Measurements from ENCODE around the gene CDH8.
"Not testable (repeated sequence)": the region's sequence is repeated elsewhere in the genome, so short reads cannot be mapped to it uniquely, and the experiment has no call there.

CDH8 gene

DNA sequence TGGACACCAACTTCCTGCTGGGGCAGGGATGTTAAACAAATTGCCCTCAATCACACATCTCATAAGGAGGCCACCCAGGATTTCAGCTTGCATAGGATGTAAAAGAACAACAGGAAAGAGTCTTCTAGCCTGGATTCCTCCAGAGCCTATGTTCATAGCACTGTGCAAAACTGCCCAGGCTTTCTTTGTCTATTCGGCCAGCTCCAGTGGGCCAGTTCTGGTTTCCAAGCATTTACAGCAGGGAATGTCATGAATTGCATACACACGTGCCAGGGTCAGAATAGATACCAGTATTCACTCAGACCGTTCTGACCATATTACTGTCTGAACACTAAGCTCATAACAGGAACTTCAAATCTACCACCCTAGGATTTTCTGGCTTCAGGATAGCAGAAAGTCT lies 273.2 kb downstream of the CDH8 start:
- no peak for DNase-seq

DNA sequence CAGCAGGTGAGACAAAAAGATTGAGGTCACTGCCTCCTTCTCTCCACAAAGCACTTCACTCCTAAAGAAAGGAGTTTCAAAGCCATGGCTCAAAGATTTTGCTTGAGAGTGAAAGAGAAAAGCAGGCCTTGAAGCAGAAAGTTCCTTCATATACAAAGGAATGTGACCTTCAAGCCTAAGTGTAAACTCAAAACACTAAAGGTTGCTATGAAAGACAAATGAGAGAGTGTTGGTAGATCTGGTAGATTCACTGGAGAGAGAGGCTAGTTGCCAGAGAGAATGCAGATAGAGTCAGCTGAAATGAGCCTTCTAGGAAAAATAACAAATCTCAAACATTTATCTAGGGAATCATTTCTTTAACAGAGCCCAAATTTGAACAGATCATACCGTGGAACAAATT lies 305.2 kb downstream of the CDH8 start:
- DNase-seq: no peak

DNA sequence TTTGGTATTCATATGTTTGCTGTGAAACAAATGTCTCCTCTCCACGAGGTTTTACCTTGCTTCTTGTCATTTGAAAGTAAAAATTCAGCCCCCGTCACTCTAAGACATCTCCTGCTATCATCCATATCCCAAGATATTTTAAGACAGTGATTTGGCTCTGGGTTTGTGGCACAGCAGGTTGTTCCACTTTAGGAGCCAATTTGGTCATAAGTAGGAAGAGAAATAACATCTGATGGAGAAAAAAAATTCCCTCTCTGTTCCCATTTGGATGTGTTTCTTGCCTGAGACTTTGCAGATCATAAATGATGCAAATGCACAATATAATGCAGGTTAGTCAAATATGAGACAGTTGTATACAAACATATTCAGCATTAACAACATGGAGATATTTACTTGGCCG lies 309.5 kb downstream of the CDH8 start:
- DNase-seq: no peak

GRCh38 chr16:61726125-61726524 lies 310.1 kb downstream of the CDH8 start:
- DNase-seq: no peak

GRCh38 chr16:61721544-61721943 lies 314.7 kb downstream of the CDH8 start:
- DNase-seq: no peak

DNA sequence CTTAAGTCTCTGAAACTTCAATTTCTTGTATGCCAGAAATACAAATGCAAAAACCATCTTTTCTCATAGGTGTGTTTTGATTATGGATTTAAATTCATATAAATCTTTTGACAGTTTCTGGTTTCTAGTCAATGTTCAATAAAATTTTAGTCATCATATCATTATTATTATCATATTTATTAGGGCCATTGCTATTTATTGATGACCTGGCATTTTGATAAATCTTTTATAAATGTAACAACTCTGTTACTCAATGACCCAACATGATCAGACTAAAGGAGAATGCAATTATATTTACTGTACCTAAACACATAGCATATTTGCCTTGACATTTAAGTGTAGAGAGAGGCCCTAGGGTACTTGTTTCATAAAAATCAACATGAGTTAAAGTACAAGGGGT lies 320.8 kb downstream of the CDH8 start:
- DNase-seq: no peak

DNA sequence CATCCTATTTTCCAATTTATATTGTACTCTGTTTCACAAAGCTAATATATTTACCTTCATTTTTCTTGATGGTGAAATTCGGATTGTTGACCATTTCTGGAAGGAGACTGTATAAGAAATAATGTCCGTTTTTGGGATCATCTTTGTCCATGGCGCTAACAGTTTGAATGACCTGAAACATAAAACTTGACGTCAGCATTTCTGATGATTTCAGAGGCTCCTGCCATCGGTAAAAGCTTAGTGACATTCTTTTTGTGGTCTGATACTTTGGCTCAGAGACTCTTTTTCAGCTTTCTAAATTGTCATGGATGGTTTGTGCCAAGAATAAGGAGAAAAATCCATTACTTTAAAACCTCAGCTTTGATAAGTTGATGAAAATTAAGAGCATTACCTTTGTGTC lies 322.5 kb downstream of the CDH8 start:
- DNase-seq: no peak

GRCh38 chr16:61699640-61700039 lies 336.6 kb downstream of the CDH8 start:
- not testable (repeated sequence) for DNase-seq

- DNase-seq: no peak
Observed at GRCh38 chr16:61684541-61684940, 351.7 kb downstream of the CDH8 start.

- no peak for DNase-seq
Observed at GRCh38 chr16:61681673-61682072, 354.6 kb downstream of the CDH8 start.

GRCh38 chr16:61681124-61681523 lies 355.1 kb downstream of the CDH8 start:
- no peak for DNase-seq

DNA sequence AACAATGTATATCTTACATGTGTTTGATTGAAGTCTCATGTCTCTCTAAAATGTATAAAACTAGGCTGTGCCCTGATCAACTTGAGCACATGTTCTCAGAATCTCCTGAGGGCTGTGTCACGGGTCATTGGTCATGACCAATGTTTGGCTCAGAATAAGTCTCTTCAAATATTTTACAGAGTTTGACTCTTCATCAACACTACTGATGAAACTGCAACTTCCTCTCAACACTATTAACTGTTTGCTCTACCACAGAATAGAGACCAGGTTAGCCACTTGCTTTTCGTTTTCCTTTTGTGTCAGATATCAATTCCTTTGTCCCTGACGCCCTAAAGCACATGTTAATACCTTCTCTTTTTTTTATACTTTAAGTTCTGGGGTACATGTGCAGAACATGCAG lies 358.1 kb downstream of the CDH8 start:
- DNase-seq: no peak

GRCh38 chr16:61677776-61678175 lies 358.5 kb downstream of the CDH8 start:
- DNase-seq: no peak

DNA sequence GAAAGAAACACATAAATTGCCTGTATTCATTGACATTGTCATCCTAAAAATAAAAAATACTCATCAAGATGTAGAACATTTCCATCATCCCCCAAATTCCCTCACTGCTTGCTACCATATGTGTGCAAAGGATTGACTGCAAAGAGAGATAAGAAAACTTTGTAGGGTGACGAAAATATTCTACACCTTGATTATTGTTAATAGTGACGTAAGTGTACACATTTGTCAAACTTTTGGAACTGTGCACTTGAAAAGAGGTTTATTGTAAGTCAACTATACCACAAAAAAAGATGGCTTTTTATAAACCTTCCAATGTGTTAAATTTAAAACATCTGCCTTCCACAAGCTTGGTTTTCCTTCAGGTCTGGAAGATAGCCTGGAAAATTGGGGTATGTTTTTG lies 359.5 kb downstream of the CDH8 start:
- DNase-seq: no peak

GRCh38 chr16:61671161-61671560 lies 365.1 kb downstream of the CDH8 start:
- no peak for DNase-seq

- DNase-seq: no peak
Observed at GRCh38 chr16:61665512-61665911, 370.7 kb downstream of the CDH8 start.

- DNase-seq: no peak
Observed at GRCh38 chr16:61659936-61660335, 376.3 kb downstream of the CDH8 start.

DNA sequence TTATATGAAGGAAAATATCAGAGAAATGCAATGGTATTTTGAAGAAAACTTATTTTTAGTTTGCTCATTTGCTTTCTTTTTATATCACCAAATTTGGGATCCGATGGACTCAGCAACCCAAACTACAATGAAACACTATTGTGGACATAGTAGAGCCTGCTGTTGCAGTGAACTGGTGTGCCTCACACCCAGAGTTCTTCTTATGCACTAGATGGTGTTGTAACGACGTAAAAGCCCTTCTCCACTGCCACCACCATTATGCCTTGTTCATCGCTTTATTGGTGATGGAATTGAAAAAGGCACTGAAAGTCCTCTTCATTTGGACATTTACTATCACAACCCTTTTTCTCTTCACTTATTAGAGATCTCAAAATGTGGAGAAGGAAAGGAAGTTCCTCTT lies 381.3 kb downstream of the CDH8 start:
- DNase-seq: no peak

DNA sequence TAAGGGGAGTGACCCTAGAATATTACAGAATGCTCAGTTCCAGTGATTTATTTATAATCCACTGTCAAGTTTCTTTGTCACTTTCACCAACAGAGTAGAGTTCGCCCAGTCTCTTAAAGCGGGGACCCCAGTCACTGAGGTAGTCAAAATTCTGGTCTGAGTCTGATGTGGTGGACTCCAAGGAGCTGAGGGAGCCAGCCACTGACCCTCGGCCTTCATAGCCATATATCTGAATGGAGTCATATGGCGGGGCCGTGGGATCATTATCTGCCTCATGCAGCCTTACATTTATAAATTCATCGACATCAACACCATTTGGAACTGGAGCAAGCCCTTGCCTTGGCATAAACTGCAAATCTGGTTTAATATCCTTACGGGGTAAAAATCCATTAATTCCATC lies 382.7 kb downstream of the CDH8 start:
- DNase-seq: no peak

DNA sequence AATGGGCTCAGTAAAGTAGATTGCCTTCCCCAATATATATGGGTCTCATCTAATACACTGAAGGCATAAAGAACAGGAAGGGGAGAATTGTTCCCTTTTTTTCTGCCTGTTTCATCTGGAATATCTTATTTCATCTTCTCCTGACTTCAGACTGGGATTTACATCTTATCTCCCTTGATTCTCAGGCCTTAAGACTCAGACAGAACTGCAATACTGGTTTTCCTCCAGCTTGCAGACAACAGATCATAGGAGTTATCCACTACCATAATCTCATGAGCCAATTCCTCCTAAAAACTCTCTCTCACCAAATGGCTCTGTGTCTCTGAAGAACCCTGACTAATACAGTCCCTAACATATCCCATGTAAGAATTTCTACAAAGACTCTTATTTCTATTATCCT lies 390.7 kb downstream of the CDH8 start:
- DNase-seq: no peak

- DNase-seq: no peak
Observed at GRCh38 chr16:61644736-61645135, 391.5 kb downstream of the CDH8 start.

GRCh38 chr16:61617219-61617783 lies 418.9 kb downstream of the CDH8 start:
- no peak for DNase-seq

- no peak for DNase-seq
Observed at GRCh38 chr16:61616088-61616487, 420.1 kb downstream of the CDH8 start.

DNA sequence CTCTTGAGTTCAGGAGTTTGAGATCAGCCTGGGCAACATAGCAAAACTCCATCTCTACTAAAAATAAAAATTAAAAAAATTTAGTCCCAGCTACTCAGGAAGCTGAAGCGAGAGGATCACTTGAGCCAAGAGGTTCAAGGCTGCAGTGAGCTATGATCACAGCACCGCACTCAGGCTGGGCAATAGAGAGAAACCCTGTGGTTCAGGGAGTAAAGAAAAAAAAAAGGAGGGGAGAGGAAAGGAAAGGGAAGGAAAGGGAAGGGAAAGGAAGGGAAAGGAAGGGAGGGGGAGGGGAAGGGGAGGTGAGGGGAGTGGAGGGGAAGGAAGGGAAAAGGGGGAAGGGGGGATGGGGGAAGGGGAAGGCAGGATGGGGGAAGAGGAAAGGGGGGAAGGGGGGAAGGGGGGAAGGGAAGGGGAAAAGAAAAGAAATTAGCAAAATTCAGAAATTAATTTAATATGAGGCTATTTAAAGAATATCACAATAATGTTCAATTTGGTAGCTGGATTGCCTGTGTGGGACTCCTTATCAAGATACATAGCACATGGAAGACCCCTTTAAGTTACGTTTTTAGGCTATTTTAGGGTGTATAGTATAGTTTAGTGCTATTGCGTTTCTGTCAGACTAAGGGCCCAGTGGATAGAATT lies 424.3 kb downstream of the CDH8 start:
- DNase-seq: no peak

GRCh38 chr16:61606581-61606980 lies 429.7 kb downstream of the CDH8 start:
- DNase-seq: no peak
